IPS-NIHi7 (cell line): ENCODE data around the gene TXLNA.
"Not testable (repeated sequence)": the region's sequence is repeated elsewhere in the genome, so short reads cannot be mapped to it uniquely, and the experiment has no call there.

Experiments
- DNase-seq: peaks from one replicate; pipeline ENCODE4 v3.0.0; 2012; ENCODE audit warnings: mixed read lengths; ENCODE audit errors: extremely low spot score

Gene TXLNA

GRCh38 chr1:32179443-32180185, at the start of gene TXLNA:
TXLNA (plus strand) TSS chr1:32179675; CDS start chr1:32180346, 671 bp downstream.
- peak; percentile 99 for DNase-seq

GRCh38 chr1:32133950-32134280, 45.6 kb upstream of the TXLNA start:
- not testable (repeated sequence) for DNase-seq

- DNase-seq, result no peak
Measured at GRCh38 chr1:32137111-32137510, 42.4 kb upstream of the TXLNA start.

GRCh38 chr1:32138965-32139364, 40.5 kb upstream of the TXLNA start:
- no peak for DNase-seq

GRCh38 chr1:32142446-32143301, 36.8 kb upstream of the TXLNA start:
- DNase-seq, result peak; percentile 25

- DNase-seq, result not testable (repeated sequence)
Measured at GRCh38 chr1:32143302-32143695, 36.2 kb upstream of the TXLNA start.

DNA sequence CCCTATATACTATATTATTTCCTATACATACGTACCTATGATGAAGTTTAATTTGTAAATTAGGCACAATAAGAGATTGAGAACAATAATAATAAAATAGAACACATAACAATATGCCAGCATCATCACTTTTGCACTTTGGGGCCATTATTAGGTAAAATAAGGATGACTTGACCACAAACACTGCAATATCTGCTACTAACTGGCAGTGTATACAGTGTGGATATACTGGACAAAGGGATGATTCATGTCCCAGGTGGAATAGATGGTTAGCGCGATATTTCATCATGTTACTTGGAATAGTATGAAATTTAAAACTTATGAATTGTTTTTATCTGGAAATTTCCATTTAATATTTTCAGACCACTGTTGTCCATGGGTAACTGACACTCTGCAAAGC, 35.4 kb upstream of the TXLNA start:
- DNase-seq, result no peak

GRCh38 chr1:32147799-32148198, 31.7 kb upstream of the TXLNA start:
- not testable (repeated sequence) for DNase-seq

DNA sequence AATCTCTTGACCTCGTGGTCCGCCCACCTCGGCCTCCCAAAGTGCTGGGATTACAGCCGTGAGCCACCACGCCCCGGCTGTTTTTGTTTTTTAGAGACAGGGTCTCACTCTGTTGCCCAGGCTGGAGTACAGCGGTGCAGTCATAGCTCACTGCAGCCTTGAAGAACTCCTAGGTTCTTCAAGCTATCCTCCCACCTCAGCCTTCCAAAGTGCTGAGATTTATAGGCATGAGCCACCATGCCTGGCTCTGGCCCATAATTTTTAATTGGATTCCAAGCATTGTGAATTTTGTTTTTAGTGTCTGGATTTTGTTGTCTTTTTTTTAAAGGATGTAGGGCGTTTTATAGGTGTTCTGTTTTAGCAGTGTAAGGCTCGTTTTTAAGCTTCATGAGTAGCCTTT, 28.6 kb upstream of the TXLNA start:
- no peak for DNase-seq

DNA sequence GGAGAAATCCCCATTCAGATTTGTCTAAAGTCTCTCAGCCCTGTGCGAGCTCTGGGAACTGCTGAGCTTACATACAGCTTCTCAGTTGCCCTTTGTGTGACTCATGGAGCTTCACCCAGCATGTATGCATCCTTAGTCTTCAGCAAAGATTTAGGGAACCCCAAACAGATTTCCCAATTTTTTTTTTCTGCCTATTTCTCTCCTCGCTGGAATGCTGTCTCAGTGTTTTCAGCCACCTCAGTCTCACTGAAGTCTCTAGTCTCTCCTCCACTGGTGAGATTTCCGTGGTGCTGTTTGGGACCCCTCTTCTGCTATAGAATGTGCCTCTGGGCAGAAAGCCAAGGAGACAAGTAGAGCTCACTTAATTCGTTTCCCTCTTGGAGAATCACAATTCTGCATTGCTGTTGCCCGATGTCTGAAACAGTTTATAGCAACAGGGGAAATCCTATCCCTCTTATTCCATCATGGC, 28.1 kb upstream of the TXLNA start:
- no peak for DNase-seq

- DNase-seq, result no peak
Measured at GRCh38 chr1:32159189-32159588, 20.3 kb upstream of the TXLNA start.

DNA sequence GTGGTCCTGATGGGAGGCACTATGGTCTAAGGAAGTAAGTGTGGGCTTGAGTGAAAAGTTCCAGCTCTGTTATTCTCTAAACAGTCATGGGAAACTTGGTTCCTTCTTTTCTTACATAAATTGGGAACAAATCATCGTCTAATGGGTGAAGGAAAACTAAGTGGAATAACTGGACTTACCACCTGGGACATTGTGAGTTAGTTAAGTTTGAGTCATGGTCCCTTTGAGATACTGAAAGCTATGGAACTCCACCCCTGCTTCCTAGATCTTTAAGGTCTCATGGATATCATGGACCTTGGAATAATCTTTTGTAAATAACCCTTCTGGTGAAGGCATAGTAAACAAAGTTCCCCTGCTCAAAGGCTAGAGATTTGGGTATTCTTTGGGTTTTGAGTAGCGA, 16.1 kb upstream of the TXLNA start:
- no peak for DNase-seq

DNA sequence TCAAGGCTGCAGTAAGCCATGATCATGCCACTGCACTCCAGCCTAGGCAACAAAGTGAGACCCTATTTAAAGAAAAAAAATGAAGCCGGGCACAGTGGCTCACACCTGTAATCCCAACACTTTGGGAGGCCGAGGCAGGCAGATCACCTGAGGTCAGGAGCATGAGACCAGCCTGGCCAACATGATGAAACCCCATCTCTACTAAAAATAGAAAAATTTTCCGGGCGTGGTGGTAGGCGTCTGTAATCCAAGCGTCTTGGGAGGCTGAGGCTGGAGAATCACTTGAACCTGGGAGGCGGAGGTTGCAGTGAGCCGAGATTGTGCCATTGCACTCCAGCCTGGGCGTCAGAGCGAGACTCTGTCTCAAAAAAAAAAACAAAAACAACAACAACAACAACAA, 13.8 kb upstream of the TXLNA start:
- not testable (repeated sequence) for DNase-seq

DNA sequence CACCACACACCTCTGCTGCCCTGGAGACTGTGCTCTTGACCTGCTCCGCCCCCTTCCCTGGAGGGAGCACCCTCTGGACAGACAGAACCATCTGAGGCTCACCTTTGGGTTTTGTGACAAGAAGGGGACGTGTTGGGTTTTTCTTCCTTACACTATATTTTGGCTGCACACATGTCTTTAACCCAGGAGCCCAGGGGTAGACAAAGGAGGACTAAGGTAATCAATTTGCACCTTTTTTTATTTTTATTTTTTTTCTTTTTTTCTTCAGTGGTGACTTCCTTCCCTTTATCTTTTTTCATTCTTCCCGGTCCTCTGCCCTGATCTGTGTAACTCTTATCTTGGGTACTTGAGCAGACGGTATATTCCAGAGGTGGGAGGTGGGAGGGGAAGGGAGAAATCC, 8.5 kb upstream of the TXLNA start:
- DNase-seq, result no peak

- DNase-seq, result no peak
Measured at GRCh38 chr1:32172621-32173245, 6.7 kb upstream of the TXLNA start.

DNA sequence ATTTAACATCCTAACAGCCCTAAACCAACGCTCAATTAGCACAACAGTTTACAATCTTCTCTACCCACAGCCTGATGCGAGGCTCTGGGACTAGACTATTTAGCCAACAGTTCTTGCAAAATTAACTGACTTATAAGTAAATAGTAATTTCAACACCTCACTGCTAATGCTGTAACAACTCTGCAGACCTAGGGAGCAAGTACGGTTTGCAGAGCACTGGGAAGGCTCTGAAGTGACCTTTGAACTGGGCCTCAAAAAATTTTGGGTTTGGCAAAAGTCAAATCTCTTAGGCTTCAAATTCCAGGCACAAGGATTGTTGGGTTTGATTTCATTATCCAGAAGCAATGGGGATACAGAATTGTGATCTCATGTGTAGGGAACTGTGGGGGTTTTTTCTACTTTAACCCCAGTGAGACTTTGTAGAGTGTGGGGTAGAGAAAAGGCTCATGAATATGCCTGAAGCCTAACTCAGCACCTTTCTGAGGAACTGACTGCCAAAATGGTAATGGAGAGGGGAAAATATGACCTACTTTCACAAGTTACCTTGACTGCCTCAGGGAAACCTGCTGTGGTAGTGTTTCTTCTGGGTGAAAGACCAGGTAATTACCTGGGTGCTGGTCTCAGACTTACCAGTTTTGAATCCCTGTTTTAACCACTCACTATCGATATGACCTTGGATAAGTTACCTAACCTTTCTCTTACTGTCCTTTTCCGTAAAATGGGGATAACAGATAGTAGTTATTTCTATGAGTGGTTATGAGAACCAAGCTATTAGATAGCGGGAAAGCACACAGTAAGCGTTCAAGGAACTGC, 889 bp upstream of the TXLNA start:
- DNase-seq, result no peak

- DNase-seq, result no peak
Measured at GRCh38 chr1:32179193-32179442, 357 bp upstream of the TXLNA start.

DNA sequence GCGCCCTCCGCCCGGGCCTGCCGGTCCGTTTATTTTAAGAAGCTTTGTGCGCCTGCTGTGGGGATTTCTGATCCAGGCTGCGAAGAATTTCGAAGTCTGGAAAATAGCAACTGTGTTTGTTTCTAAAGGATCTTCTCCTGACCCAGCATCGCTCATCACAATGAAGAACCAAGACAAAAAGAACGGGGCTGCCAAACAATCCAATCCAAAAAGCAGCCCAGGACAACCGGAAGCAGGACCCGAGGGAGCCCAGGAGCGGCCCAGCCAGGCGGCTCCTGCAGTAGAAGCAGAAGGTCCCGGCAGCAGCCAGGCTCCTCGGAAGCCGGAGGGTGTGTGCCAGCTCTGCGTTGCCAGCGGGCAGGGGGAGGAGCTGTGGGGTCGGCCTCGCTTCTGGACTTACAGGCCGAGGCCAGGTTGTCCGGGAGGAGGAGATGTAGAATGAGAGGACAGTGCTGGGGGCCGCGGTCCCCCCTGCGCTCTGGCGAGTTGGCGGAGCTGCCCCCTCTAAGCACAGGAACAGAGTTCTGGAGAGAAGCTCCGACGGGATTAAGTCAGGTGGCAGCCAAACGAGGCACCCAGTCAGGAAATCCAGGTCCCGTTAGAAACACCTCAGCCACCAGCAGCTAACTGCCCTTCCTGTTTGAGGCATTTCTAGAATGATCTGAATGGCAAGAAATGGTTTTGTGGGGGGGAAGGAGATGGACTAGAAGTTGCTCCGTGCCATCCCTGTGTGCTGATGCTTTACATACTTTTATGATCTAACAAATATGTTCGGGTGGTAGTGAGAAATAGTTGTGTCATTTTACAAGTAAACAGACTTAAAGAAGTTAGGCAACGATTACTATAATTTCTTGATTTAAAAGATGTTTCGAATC, 948 bp downstream of the TXLNA start:
- DNase-seq, result peak; percentile 62

GRCh38 chr1:32181065-32181464, 1.6 kb downstream of the TXLNA start:
- DNase-seq, result no peak

GRCh38 chr1:32181563-32181962, 2.1 kb downstream of the TXLNA start:
- DNase-seq, result no peak

DNA sequence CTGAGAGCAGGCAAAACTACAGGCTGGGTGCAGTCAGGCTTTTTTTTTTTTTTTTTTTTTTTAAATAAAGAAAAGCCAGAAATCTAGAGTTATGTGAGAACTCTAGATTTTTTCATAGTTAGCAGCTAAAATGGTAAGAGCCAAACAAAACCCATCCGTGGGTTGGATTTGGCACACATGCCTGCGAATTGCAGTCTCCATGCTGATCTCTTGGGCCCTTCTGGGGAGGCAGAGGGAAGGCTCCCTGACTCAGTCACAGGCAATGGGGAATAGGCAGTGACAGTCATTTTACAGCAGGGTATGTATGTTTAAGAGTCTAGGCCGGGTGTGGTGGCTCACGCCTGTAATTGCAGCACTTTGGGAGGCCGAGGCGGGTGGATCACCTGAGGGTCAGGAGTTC, 2.6 kb downstream of the TXLNA start:
- DNase-seq, result no peak
